GM18907 (cell line): ENCODE data around the gene GART.
A peak's percentile ranks its signal among the peaks of the same experiment; 100 is the strongest.

Experiments
- ATAC-seq: cut with Tn5 transposase; IDR thresholded peaks from one replicate; pipeline ENCODE4 v1.9.1; 2021; ENCODE audit warnings: mild to moderate bottlenecking, moderate library complexity; ENCODE audit not compliant: unreplicated experiment

GART gene

DNA sequence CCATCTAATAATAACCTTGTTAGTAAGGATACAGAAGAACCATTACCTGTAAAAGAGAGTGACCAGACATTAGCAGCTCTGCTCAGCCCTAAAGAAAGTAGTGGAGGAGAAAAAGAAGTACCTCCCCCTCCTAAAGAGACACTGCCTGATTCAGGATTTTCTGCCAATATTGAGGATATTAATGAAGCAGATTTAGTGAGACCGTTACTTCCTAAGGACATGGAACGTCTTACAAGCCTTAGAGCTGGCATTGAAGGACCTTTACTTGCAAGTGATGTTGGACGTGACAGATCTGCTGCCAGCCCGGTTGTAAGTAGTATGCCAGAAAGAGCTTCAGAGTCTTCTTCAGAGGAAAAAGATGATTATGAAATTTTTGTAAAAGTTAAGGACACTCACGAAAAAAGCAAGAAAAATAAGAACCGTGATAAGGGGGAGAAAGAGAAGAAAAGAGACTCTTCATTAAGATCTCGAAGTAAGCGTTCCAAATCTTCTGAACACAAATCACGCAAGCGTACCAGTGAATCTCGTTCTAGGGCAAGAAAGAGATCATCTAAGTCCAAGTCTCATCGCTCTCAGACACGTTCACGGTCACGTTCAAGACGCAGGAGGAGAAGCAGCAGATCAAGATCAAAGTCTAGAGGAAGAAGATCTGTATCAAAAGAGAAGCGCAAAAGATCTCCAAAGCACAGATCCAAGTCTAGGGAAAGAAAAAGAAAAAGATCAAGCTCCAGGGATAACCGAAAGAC is 12.5 kb upstream of the GART start:
- ATAC-seq, result no peak

DNA sequence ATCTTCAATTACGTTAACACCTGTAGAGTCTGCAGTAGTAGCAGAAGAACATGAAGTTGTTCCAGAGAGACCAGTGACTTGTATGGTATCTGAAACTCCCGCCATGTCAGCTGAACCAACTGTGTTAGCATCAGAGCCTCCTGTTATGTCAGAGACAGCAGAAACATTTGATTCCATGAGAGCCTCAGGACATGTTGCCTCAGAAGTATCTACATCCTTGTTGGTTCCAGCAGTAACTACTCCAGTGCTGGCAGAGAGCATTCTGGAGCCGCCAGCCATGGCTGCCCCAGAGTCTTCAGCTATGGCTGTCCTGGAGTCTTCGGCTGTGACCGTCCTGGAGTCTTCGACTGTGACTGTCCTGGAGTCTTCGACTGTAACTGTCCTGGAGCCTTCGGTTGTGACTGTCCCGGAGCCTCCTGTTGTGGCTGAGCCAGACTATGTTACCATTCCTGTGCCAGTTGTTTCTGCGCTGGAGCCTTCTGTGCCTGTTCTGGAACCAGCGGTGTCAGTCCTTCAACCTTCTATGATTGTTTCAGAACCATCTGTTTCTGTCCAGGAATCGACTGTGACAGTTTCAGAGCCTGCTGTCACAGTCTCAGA is 11.2 kb upstream of the GART start:
- ATAC-seq, result no peak

DNA sequence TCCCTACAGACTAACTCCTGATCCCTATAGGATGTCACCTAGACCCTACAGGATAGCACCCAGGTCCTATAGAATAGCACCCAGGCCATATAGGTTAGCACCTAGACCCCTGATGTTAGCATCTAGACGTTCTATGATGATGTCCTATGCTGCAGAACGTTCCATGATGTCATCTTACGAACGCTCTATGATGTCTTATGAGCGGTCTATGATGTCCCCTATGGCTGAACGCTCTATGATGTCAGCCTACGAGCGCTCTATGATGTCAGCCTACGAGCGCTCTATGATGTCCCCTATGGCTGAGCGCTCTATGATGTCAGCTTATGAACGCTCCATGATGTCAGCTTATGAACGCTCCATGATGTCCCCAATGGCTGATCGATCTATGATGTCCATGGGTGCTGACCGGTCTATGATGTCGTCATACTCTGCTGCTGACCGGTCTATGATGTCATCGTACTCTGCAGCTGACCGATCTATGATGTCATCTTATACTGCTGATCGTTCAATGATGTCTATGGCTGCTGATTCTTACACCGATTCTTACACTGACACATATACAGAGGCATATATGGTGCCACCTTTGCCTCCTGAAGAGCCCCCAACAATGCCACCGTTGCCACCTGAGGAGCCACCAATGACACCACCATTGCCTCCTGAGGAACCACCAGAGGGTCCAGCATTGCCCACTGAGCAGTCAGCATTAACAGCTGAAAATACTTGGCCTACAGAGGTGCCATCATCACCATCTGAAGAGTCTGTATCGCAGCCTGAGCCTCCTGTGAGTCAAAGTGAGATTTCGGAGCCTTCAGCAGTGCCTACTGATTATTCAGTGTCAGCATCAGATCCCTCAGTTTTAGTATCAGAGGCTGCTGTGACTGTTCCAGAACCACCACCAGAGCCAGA is 10.4 kb upstream of the GART start:
- ATAC-seq, result no peak

DNA sequence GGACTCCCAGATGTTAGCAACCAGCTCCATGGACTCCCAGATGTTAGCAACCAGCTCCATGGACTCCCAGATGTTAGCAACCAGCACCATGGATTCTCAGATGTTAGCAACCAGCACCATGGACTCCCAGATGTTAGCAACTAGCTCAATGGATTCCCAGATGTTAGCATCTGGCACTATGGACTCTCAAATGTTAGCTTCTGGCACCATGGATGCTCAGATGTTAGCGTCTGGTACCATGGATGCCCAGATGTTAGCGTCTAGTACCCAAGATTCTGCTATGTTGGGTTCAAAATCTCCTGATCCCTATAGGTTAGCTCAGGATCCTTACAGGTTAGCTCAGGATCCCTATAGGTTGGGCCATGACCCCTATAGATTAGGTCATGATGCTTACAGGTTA is 9.7 kb upstream of the GART start:
- no peak for ATAC-seq

- ATAC-seq, result no peak
These were observed 9.1 kb upstream of the GART start for GRCh38 chr21:33550772-33551660.

- ATAC-seq, result no peak
These were observed 8.2 kb upstream of the GART start for GRCh38 chr21:33549848-33550771.

DNA sequence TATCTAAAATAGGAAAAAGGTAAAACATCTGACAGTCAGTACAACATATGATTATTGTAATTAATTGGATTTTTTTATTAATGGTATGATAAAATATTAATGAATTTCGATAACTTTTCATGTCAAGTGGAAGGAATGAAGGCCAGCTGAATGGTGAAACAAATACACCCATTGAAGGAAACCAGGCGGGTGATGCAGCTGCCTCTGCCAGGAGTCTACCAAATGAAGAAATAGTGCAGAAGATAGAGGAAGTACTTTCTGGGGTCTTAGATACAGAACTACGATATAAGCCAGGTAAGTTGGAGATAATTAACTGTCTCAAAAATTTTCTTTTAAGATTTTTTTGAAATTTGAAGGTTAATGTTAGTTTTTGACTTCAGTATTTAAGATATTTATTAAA is 4.2 kb upstream of the GART start:
- ATAC-seq, result no peak

DNA sequence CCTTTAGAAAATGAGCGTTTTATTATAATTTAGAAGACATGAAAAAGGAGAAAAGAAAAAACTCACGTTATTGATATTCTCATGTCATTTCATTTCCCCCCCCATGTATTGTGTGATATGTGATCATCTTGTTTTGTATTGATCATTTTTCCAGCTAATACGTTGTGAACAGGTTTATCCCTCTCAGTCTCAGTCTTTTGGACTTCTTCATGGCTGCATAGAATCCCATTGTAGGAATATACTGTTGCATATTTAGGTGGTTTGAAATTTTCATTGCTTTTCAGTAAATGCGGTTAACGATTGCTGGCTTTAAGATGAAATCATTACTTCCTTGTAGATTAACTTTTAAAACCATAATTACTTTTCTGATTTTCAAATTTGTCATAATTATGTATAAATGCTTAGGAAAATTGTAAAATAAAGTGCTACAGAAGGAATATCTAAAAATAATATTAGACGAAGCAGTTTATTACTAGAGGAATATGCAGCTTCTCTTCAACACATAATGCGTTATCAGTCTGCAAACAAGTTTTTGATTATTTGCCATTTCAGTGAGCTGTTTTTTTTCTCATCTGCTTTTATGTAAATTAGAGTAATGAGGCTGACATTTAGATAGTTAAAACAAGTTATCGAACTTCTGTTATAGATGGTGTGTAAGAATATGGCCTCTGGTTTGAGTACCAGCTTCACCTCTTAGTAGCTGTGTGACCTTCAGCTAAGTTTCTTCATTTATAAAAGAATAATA is 2.7 kb upstream of the GART start:
- no peak for ATAC-seq

DNA sequence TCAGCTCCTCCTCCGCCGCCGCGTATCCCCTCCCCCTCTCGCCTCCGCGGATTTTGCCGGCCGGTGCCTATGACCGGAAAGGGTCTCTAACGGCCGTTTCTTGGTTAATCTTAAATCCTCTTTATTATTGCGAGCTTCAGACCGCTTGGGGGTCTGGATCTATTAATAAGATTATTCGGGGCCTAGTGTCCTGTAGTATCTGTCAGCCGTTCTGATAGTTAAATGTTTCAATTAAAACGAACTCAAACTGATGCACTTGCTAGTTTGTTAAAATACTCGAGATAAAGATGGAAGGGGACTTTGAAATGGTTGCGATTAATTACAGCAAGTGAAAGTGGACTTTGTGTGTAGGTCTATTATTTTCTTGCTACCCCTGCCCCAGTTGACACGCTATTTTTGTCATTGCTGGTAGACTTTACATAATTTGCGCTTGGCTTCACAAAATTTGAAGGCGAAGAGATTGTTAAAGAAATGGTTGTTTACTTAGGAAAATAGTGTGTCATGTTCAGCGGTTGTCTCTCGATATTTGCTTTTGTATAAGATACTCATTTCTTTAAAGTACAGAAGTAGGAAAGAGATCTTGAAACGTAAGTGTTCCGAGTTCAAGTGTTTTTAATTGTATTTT is 1.7 kb upstream of the GART start:
- peak; percentile 5 for ATAC-seq

DNA sequence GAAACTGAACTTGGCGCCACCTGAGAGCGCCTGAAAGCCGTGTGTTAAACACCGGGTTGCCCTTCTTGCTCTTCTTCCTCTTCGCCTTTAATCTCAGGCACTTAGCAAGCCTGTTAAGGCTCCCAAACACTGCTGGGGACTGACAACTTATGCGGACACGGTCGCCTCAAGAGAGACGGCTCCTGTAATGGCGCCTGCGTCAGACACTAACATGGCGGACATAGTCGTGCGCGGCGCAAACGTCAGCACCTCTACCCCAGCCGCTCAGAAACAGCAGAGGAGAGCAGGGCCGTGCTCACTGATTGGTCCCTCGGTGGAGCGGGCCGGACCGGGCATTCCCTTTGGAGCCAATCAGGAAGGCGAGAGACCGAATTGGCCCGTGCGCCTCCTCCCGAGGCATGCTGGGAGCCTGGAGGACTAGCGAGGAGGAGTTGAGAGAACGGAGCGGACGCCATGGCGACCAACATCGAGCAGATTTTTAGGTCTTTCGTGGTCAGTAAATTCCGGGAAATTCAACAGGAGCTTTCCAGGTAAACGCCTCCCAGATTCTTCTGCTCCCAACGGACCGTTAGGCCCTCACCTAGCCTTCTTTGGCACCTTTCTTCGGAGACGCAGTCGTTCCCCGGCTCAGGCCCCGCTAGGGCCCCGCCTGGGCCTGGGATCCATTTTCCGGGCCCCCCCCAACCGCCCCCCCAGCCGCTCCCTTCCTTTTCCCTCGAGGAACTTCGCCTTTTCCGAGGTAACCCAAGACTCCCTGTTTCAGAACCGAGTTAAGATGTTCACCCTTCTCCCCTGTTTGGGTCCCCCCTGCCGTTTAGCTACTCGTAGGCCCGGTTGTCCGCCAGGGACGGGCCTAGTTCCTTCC is 955 bp upstream of the GART start, which contains the start of gene SON:
TSS of gene SON (plus strand) at position 399 of the 865 bp plus-strand sequence. CDS start at position 454, 55 bp downstream.
- ATAC-seq, result peak; percentile 94

- ATAC-seq, result no peak
These were observed 709 bp downstream of the GART start for GRCh38 chr21:33541105-33541711.

DNA sequence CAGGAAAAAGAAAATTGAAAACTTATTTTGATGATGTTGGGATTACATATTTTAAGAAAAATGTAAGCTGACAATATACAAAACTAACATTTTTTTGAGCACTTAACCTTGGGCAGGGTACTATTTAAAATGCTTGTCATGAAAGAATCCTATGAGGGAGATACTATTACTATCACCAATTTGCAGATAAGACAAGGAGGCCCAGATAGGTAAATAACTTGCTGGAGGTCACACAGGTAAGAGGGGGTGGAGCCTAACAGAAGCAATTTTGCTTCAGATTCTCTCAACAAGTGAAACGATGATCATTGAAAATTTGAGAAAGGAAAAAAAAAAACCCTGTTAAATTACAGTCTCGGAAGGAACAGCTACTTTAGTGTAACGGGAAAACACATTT is 1.2 kb downstream of the GART start:
- ATAC-seq, result no peak

DNA sequence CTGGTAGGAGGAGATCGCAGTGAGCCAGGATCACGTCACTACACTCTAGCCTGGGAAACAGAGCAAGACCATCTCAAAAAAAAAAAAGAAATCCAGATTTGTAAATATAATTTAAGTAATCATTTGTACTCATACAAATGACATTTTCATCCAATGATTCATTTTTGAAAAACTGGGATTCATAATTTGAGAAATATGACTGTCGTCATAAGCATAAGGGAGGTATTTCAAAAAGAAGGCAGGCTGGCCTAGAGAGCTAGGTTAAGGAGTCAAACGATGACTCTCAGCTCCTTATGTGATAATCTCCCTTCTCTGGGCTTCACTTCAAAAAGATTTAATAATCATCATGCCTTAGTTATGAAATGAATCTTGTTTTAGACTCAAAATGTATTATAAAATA is 2.3 kb downstream of the GART start:
- no peak for ATAC-seq

GRCh38 chr21:33537212-33537611 is 4.7 kb downstream of the GART start:
- no peak for ATAC-seq

DNA sequence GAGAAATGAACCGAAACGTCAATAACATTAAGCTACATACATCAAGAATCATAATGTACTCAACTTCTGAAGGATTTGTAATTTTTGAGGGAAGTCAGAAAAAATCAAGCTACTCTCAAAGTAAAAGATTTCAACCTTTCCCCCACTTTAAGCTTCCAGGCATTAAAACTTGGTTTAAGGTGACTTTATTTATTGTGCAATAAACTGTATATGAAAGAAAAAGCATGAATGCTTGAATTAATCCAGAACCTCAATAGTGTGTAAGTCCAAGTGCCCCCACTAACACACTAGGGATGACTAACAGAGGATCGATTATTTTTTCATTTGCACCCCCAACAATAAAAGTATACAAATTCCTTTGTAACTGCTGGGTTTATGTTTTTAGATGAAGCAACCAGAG is 10.9 kb downstream of the GART start:
- no peak for ATAC-seq

GRCh38 chr21:33522953-33523349 is 19.0 kb downstream of the GART start:
- ATAC-seq, result no peak

DNA sequence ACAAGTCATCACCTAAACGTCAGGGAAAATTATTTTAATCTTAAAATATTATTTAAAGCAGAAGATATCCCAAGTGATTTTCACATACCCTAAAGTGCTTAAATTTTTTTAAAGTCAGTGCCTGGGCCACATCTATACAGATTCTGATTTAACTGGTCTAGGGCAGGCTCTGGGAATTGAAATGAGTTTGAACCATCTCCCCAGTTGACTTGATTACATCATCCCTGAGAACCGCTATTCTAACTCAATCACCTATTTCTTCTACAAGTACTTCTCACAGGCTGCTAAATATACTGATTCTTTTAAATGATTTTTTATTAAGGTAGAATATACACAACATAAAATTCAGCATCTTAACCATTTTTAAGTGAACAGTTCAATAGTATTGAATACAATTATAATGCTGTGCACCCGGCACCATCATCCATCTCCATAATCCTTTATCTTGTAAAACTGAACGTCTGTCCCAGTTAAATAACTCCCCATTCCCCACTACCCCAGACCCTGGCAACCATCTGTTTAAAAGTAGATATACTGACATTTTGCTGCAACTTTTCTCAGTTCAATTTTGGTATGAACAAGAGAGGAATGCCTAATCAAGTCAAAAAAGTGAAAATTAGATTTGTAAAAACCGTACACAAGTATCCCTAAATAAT is 19.5 kb downstream of the GART start:
- ATAC-seq, result no peak
